Esophagus squamous epithelium (tissue), 5 donors: ENCODE measurements around the gene ERICH4. TPM values are rescaled to one million over a fixed set of nuclear protein-coding genes. Genes with fewer than 3 reads are reported as not detected.
A peak's percentile ranks its signal among the peaks of the same experiment; 100 is the strongest.

Source experiments
- DNase-seq: peaks from one replicate; lab custom pipeline; 2025; lab: John Stamatoyannopoulos, UW
- H3K27ac ChIP-seq, 4 donors: fragments of 200-600 bp; sonication (generic); one replicate each; pipeline ENCODE4 v1.5.1; 2016 to 2019; ENCODE audit warnings: mild to moderate bottlenecking in 1 of 4
- H3K27me3 ChIP-seq, 4 donors: fragments of 200-600 bp; sonication (generic); 1 replicate in 3 of 4; 2 replicates in 1 of 4; pipeline versions ENCODE4 v1.5.1 to v1.6.0; 2017 to 2021; ENCODE audit warnings: antibody characterized with exemption in 1 of 4
- H3K36me3 ChIP-seq, 3 donors: fragments of 200-600 bp; sonication (generic); one replicate each; pipeline ENCODE4 v1.5.1; 2016 to 2019
- H3K4me1 ChIP-seq, 3 donors: fragments of 200-600 bp; sonication (generic); one replicate each; pipeline ENCODE4 v1.5.1; 2017 to 2019
- H3K4me3 ChIP-seq, 4 donors: fragments of 200-600 bp; sonication (generic); 1 replicate in 3 of 4; 2 replicates in 1 of 4; pipeline ENCODE4 v1.5.1; 2016 to 2019; ENCODE audit warnings: mild to moderate bottlenecking in 2 of 4, moderate library complexity in 1 of 4
- H3K9me3 ChIP-seq, 3 donors: fragments of 200-600 bp; sonication (generic); one replicate each; pipeline ENCODE4 v1.5.1; 2016 to 2019
- POLR2A ChIP-seq, 4 donors: fragments of 450-650 bp; IDR thresholded peaks; one replicate each; pipeline ENCODE4 v1.6.1; 2017; ENCODE audit warnings: antibody characterized with exemption in 4 of 4, mild to moderate bottlenecking in 4 of 4, moderate library complexity in 3 of 4
- WGBS, 2 donors: methylation state at CpG; one replicate each; pipeline ENCODE4 v1.1.5; 2018; 5-methylcytosine and 5-hydroxymethylcytosine counted together
- intact Hi-C: fragments of 100-400 bp; cut with DNase I; formaldehyde crosslinking; loops from one replicate; pipeline ENCODE4 v1.15.0; 2022
- total RNA-seq, 4 donors: library from RNA; depleted of rRNA; stranded (reverse); fragments of >200 nt; gene quantifications; one replicate each; pipeline ENCODE4 v1.1.0, GENCODE V29; 2016
- TF ChIP-seq, protein P1 (sequence below), 6 experiments: fragments of 450-650 bp in 4 of 6; fragments of 200-600 bp in 2 of 6; sonication (generic) in 2 of 6; IDR thresholded peaks; one replicate each; pipeline ENCODE4 v1.5.1; 2016 to 2019; ENCODE audit warnings: antibody characterized with exemption in 6 of 6, mild to moderate bottlenecking in 4 of 6, moderate library complexity in 4 of 6
- donor health status: DM: yes; HTN: yes; CAD: no.

The ERICH4 gene
- total RNA-seq, 4 donors from 2014 or later: not detected

GRCh38 chr19:41425174-41426115, 17.5 kb upstream of the ERICH4 start:
- Histone ChIP-seq H3K9me3 (no peaks in the 10 kb centered on the region), H3K4me3 (peak overlapping the region; percentile 60 to 71 (median 66)), H3K4me1 (peaks cover 32 to 75% (median 41%) of the 10 kb centered on the region in 3 donors), H3K36me3 (peaks cover 22 to 68% (median 40%) of the 10 kb centered on the region in 3 donors), H3K27me3 (no peaks in the 10 kb centered on the region), H3K27ac (peak overlapping the region in 3 of 4 donors; percentile 95 to 97 (median 96))
- no peak for DNase-seq
- TF ChIP-seq, protein P1, sequence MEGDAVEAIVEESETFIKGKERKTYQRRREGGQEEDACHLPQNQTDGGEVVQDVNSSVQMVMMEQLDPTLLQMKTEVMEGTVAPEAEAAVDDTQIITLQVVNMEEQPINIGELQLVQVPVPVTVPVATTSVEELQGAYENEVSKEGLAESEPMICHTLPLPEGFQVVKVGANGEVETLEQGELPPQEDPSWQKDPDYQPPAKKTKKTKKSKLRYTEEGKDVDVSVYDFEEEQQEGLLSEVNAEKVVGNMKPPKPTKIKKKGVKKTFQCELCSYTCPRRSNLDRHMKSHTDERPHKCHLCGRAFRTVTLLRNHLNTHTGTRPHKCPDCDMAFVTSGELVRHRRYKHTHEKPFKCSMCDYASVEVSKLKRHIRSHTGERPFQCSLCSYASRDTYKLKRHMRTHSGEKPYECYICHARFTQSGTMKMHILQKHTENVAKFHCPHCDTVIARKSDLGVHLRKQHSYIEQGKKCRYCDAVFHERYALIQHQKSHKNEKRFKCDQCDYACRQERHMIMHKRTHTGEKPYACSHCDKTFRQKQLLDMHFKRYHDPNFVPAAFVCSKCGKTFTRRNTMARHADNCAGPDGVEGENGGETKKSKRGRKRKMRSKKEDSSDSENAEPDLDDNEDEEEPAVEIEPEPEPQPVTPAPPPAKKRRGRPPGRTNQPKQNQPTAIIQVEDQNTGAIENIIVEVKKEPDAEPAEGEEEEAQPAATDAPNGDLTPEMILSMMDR (IDR thresholded peaks at IDR 0.05): no peak
- 89 to 90% methylated on average over 5 to 12 of the region's 28 CpGs for WGBS, 2 donors
- intact Hi-C loops: no loop called here

DNA sequence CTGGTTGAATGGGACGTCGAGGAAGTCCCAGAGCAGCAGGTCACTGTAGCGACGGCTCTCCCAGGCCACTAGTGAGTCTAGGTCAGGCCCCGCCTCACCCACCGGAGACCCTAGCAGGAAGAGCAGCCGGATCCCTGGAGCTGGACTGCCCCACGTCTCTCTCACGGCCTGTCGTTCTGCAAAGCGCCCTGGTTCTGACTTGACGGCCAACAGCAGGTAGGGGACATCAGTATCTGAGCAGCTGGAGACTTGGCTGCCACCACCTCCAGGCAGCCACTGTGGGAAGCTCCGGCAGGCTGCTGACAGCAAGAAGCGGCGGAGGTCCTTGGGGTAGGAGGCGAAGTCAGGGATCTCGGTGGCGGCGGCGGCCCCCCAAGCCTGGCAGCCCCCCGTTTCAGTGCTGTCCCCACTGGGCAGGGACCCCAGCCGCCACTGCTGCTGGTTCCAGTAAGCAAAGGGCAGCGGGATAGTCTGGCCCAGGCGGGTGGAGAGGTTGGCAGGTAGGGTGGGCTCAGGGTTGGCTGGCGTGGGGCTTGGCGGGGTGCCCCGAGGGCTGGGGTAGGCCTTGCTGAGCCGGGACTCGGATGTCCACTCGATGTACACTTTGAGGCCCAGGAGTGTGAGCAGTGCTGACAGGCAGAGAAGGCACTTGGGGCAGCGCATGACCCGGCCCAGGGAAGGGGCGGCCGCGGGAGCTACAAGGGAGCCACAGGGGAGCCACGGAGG, 16.7 kb upstream of the ERICH4 start:
- DNase-seq: no peak
- Histone ChIP-seq H3K4me1 (peaks cover 32 to 68% (median 41%) of the 10 kb centered on the region in 3 donors), H3K4me3 (peak overlapping the region; percentile 60 to 71 (median 66)), H3K9me3 (no peaks in the 10 kb centered on the region), H3K27me3 (no peaks in the 10 kb centered on the region), H3K36me3 (peaks cover 22 to 68% (median 34%) of the 10 kb centered on the region in 3 donors), H3K27ac (peak overlapping the region; percentile 92 to 97 (median 96))
- TF ChIP-seq, protein P1 (IDR thresholded peaks at IDR 0.05): no peak
- TF ChIP-seq POLR2A (IDR thresholded peaks at IDR 0.05): no peak
- WGBS, 2 donors: 40 to 64% methylated on average over 2 to 9 of the region's 36 CpGs
- intact Hi-C loops: no loop called here

DNA sequence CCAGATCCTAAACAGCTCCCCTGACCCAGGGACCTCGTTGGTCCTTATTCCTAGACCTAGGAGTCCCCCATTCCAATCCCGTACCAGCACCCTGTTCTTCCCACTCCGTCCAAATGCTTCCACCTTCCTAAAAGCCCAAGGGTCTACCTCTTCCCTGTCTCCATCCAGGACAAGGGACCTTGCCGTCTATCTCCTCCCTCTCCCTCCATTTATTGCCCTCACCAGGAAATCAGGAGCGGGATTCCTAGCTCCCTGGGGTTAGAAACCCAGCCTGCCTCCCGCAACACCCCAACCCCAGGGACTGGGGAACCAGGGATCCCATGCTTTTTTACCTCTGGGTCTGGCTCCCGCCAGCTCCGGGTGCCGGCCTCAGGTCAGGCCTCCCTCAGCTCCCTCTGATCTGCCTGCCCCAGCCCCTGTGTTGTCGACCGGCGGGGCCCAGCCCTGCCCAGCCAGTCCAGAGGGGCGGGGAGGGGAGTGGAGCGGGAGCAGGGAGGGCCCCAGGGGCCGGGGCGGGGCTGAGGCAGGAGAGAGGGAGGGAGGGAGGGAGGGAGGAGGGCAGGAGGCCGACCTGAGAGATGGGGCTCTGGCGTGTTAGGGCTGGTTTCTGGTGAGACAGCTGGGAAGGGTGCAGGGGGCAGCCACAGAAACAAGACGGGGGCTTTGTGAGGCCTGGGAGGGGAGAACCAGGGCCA, 15.9 kb upstream of the ERICH4 start, which contains the start of gene B3GNT8:
TSS of gene B3GNT8 (minus strand) at position 423 of the 695 bp plus-strand sequence. CDS start 596 bp downstream, outside the sequence.
- Histone ChIP-seq H3K4me3 (peak within 1 kb of the TSS; percentile 60 to 71 (median 66)), H3K36me3 (peaks cover 26 to 68% (median 40%) of the 10 kb centered on the region in 3 donors), H3K27ac (peak within 1 kb of the TSS; percentile 92 to 97 (median 96)), H3K4me1 (peaks cover 32 to 59% (median 37%) of the 10 kb centered on the region in 3 donors), H3K27me3 (no peaks in the 10 kb centered on the region), H3K9me3 (no peaks in the 10 kb centered on the region)
- DNase-seq: peak; percentile 30
- TF ChIP-seq, protein P1 (IDR thresholded peaks at IDR 0.05): no peak
- TF ChIP-seq POLR2A (IDR thresholded peaks at IDR 0.05): peak in 3 of 4 donors; percentile 64 to 83 (median 79)
- WGBS, 2 donors: 13 to 21% methylated on average over 9 of the region's 19 CpGs
- intact Hi-C loops: no loop called here

GRCh38 chr19:41427647-41428480, 15.1 kb upstream of the ERICH4 start:
- no peak for TF ChIP-seq POLR2A (IDR thresholded peaks at IDR 0.05)
- TF ChIP-seq, protein P1 (IDR thresholded peaks at IDR 0.05): peak in 1 of 6 experiments; percentile 5
- DNase-seq: no peak
- 8 to 17% methylated on average over 20 to 21 of the region's 23 CpGs for WGBS, 2 donors
- Histone ChIP-seq H3K9me3 (no peaks in the 10 kb centered on the region), H3K27me3 (no peaks in the 10 kb centered on the region), H3K27ac (peak overlapping the region; percentile 92 to 97 (median 96)), H3K4me1 (peaks cover 32 to 56% (median 37%) of the 10 kb centered on the region in 3 donors), H3K4me3 (peak overlapping the region; percentile 60 to 71 (median 66)), H3K36me3 (peaks cover 22 to 68% (median 37%) of the 10 kb centered on the region in 3 donors)
- intact Hi-C loops: no loop called here
